ENCODE data around the gene KLHL15.

- no peak for TF ChIP-seq ZNF232 (CRISPR knock-in tag; IDR thresholded peaks at IDR 0.05; ENCODE audit: borderline replicate concordance)
- TF ChIP-seq SETDB1 (CRISPR knock-in tag; IDR thresholded peaks at IDR 0.05; ENCODE audit: borderline replicate concordance), result no peak
- TF ChIP-seq ZKSCAN8 (CRISPR knock-in tag; IDR thresholded peaks at IDR 0.05; ENCODE audit: borderline replicate concordance), result no peak
- no peak for TF ChIP-seq FOXP4 (CRISPR knock-in tag; IDR thresholded peaks at IDR 0.05)
- TF ChIP-seq ZNF468 (CRISPR knock-in tag; IDR thresholded peaks at IDR 0.05), result no peak
- no peak for TF ChIP-seq TCF12 (IDR thresholded peaks at IDR 0.05)
- TF ChIP-seq TCF12 (CRISPR knock-in tag; IDR thresholded peaks at IDR 0.05), result no peak
- TF ChIP-seq POLR2A (IDR thresholded peaks at IDR 0.05; ENCODE audit: insufficient read depth in 1 of 2, low read depth in 2 of 2, low read length in 2 of 2), result no peak
- no peak for TF ChIP-seq RNF2 (conservative IDR thresholded peaks at IDR 0.05; ENCODE audit: low read depth)
- TF ChIP-seq MZF1 (CRISPR knock-in tag; IDR thresholded peaks at IDR 0.05; ENCODE audit: borderline replicate concordance), result no peak
- no peak for TF ChIP-seq GABPA (IDR thresholded peaks at IDR 0.05; ENCODE audit: low read depth, low read length)
- TF ChIP-seq GABPA (CRISPR knock-in tag; IDR thresholded peaks at IDR 0.05; ENCODE audit: low read depth), result no peak
- no peak for TF ChIP-seq CBX2 (IDR thresholded peaks at IDR 0.05; ENCODE audit: low read depth, low read length)
- TF ChIP-seq CBX2 (CRISPR knock-in tag; IDR thresholded peaks at IDR 0.05; ENCODE audit: low read depth), result no peak
- TF ChIP-seq ZNF839 (CRISPR knock-in tag; IDR thresholded peaks at IDR 0.05; ENCODE audit: borderline replicate concordance), result no peak
- no peak for TF ChIP-seq MEIS2 (CRISPR knock-in tag; IDR thresholded peaks at IDR 0.05)
These were observed 21.1 kb downstream of the KLHL15 start for GRCh38 chrX:24005867-24006266.

Measured in HepG2 (cell line).